GM23248 (cell line): ENCODE results near the gene LPIN1. TPM values are rescaled to one million over a fixed set of nuclear protein-coding genes. Genes with fewer than 3 reads are reported as not detected.

Source experiments
- DNase-seq: peaks from one replicate; pipeline ENCODE4 v3.0.0-alpha.2; 2015
- H2AFZ ChIP-seq: fragments of 200-600 bp; sonication (generic); 2 replicates; pipeline ENCODE4 v1.6.1; 2016; ENCODE audit warnings: antibody characterized with exemption
- H3F3A ChIP-seq: fragments of 200-600 bp; sonication (generic); 2 replicates; pipeline ENCODE4 v1.6.1; 2016; ENCODE audit warnings: mild to moderate bottlenecking, antibody characterized with exemption, mixed run types; ENCODE audit not compliant: insufficient read depth
- H3K27ac ChIP-seq: fragments of 200-600 bp; sonication (generic); 2 replicates; pipeline ENCODE4 v1.5.1; 2016; ENCODE audit warnings: mild to moderate bottlenecking
- H3K27me3 ChIP-seq: fragments of 200-600 bp; sonication (generic); replicated peaks from 2 replicates; pipeline ENCODE4 v1.6.1; 2016; ENCODE audit warnings: mild to moderate bottlenecking; ENCODE audit not compliant: insufficient read depth
- H3K36me3 ChIP-seq: fragments of 200-600 bp; sonication (generic); 2 replicates; pipeline ENCODE4 v1.6.1; 2016; ENCODE audit warnings: low read depth, mild to moderate bottlenecking
- H3K4me1 ChIP-seq: fragments of 200-600 bp; sonication (generic); 2 replicates; pipeline ENCODE4 v1.6.1; 2016; ENCODE audit warnings: mild to moderate bottlenecking; ENCODE audit not compliant: insufficient read depth
- H3K4me2 ChIP-seq: fragments of 200-600 bp; sonication (generic); one replicate; pipeline ENCODE4 v1.6.1; 2016; ENCODE audit warnings: mild to moderate bottlenecking; ENCODE audit not compliant: unreplicated experiment
- H3K4me3 ChIP-seq: fragments of 200-600 bp; sonication (generic); 2 replicates; pipeline ENCODE4 v1.5.1; 2016; ENCODE audit warnings: mild to moderate bottlenecking
- H3K79me2 ChIP-seq: fragments of 200-600 bp; sonication (generic); 2 replicates; pipeline ENCODE4 v1.6.1; 2016; ENCODE audit warnings: mild to moderate bottlenecking; ENCODE audit not compliant: insufficient read depth
- H3K9ac ChIP-seq: fragments of 200-600 bp; sonication (generic); 2 replicates; pipeline ENCODE4 v1.6.1; 2016; ENCODE audit warnings: mild to moderate bottlenecking
- H3K9me2 ChIP-seq: fragments of 200-600 bp; sonication (generic); 2 replicates; pipeline ENCODE4 v1.6.1; 2016; ENCODE audit warnings: mixed run types, mild to moderate bottlenecking, moderate library complexity; ENCODE audit not compliant: insufficient read depth
- H3K9me3 ChIP-seq: fragments of 200-600 bp; sonication (generic); one replicate; pipeline ENCODE4 v1.6.1; 2017; ENCODE audit warnings: low read depth
- H4K20me1 ChIP-seq: fragments of 200-600 bp; sonication (generic); 2 replicates; pipeline ENCODE4 v1.6.0; 2016; ENCODE audit not compliant: insufficient read depth
- EZH2 ChIP-seq: fragments of 200-600 bp; sonication (generic); IDR thresholded peaks from 2 replicates; pipeline ENCODE4 v1.6.1; 2018; ENCODE audit warnings: antibody characterized with exemption, mild to moderate bottlenecking; ENCODE audit not compliant: insufficient read depth, poor library complexity, severe bottlenecking
- EZH2phosphoT487 ChIP-seq: fragments of 200-600 bp; sonication (generic); IDR thresholded peaks from 2 replicates; pipeline ENCODE4 v1.6.1; 2018; ENCODE audit warnings: antibody characterized with exemption, moderate library complexity, mild to moderate bottlenecking, low read depth; ENCODE audit not compliant: insufficient read depth
- WGBS, 2 experiments: methylation state at CpG; one replicate each; pipeline ENCODE4 v1.1.6; 2015 to 2017; ENCODE audit warnings: low lambda C conversion rate in 2 of 2, low coverage in 1 of 2; ENCODE audit errors: missing lambda C conversion rate in 2 of 2; 5-methylcytosine and 5-hydroxymethylcytosine counted together
- in situ Hi-C: fragments of 300-500 bp; cut with MboI; formaldehyde crosslinking; loops from 2 replicates; pipeline ENCODE4 v1.15.0; 2020
- polyA plus RNA-seq: library from polyadenylated mRNA; unstranded; fragments of >200 nt; fragmentation: Nextera tagmentation; extraction: Ambion mirVana; gene quantifications from 2 replicates; pipeline ENCODE4 v1.2.1, GENCODE V29; 2016
- total RNA-seq: library from RNA; depleted of rRNA; stranded (reverse); fragments of >200 nt; shearing (Covaris generic); gene quantifications from 2 replicates; pipeline ENCODE4 v1.2.3, GENCODE V29; 2014

Gene LPIN1
- total and polyA plus RNA-seq, 2 experiments from 2014 or later = 11.2 to 12.6 TPM

DNA sequence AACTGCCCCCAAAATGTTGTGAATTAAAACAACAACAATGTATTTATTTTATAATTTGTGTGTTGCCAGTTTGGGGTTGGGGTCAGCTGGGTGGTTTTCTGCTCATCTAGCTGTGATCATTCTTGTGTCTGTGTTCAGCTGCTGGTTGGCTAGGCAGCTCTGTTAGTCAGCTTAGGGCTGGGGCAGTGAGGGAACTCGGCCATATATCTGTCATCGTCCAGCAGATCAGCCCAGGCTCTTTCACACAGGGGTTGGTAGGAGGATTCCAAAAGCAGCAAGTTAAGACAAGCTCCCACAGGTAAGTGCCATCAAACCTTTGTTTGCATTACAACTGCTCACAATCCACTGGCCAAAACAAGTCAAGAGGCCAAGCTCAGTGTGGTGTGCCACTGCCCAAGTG is 121.5 kb downstream of the LPIN1 start:
- H3K9me3 ChIP-seq = no peaks in the 10 kb centered on the region
- H3K9me2 ChIP-seq = no peaks in the 10 kb centered on the region
- H3K79me2 ChIP-seq = no peaks in the 10 kb centered on the region
- in situ Hi-C loops = no loop called here
- no peaks in the 10 kb centered on the region for H3K36me3 ChIP-seq
- no peak overlapping the region for H3K27ac ChIP-seq
- H3K27me3 ChIP-seq = peaks cover 6% of the 10 kb centered on the region; the same call in 1 of the 2 replicates
- H3K4me3 ChIP-seq = no peak overlapping the region
- H2AFZ ChIP-seq = no peak overlapping the region
- H3K4me2 ChIP-seq = no peak overlapping the region
- no peaks in the 10 kb centered on the region for H3K4me1 ChIP-seq
- no peak overlapping the region for H3K9ac ChIP-seq
- no peak for DNase-seq
- TF ChIP-seq EZH2 (no peak), EZH2phosphoT487 (no peak)
- WGBS, 2 experiments = 70 to 80% methylated on average over 2 of the region's 2 CpGs
- H4K20me1 ChIP-seq = no peaks in the 10 kb centered on the region
- no peaks in the 10 kb centered on the region for H3F3A ChIP-seq

DNA sequence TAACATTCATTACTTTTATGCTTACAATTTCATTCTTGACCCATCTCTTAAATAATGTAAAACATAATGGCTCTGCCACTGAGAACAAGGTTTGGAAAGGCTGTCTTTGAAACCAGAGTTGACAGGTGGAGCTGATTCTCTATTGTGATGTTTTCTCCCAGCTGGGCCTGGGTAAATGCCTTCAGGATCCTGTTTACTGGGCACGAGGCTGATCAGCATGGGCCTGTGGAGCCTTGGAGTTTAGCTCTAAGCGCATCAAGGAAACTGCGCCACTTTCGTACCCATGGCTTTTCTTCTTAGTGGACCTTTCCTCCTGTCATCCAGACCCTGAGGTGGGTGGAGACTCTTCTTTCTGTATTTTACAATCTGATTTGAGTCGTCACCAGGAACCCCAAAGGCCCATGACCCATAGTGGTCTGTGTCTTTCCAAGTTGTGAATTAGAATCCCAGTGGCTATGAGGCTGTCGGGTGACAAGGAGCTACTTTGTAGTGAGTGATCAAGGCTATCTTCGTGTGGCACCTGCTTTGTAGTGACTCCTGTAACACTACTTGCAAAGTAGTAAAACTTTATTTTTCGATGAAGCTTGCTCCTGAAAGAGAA is 123.1 kb downstream of the LPIN1 start:
- Histone ChIP-seq H4K20me1 (no peaks in the 10 kb centered on the region), H3F3A (no peaks in the 10 kb centered on the region), H3K27ac (no peak overlapping the region), H3K9me3 (no peaks in the 10 kb centered on the region), H3K4me3 (no peak overlapping the region), H2AFZ (no peak overlapping the region), H3K9me2 (no peaks in the 10 kb centered on the region), H3K4me2 (no peak overlapping the region), H3K36me3 (no peaks in the 10 kb centered on the region), H3K4me1 (0 out of 2 replicates have a peak, but pooled peaks cover 4% of the 10 kb centered on the region), H3K27me3 (peaks cover 6% of the 10 kb centered on the region; the same call in 1 of the 2 replicates), H3K79me2 (no peaks in the 10 kb centered on the region), H3K9ac (no peak overlapping the region)
- in situ Hi-C loops = no loop called here
- TF ChIP-seq EZH2phosphoT487 (no peak), EZH2 (no peak)
- 82 to 85% methylated on average over 8 of the region's 8 CpGs for WGBS, 2 experiments
- no peak for DNase-seq

DNA sequence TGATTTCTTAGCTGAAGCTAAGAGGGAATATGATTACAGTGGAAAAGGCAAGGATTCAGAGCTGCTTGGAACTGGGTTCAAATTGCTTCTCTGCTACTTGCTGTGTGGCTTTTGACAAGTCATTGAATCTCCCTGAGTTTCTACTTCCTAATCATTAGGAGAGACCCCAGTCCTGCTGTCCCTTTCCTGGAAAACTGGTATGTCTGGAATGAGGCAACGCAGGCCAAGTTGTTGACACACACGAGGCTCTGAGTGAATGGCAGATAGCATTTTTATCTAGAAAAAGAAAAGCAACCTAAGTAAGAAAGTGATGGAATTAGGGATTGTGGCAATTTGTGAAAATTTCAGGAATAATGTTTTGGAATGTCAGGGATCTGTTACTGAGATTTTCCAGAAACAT is 123.6 kb downstream of the LPIN1 start:
- 0 out of 2 replicates have a peak, but pooled peaks cover 4% of the 10 kb centered on the region for H3K4me1 ChIP-seq
- no peaks in the 10 kb centered on the region for H3F3A ChIP-seq
- no peaks in the 10 kb centered on the region for H3K36me3 ChIP-seq
- no peaks in the 10 kb centered on the region for H3K9me3 ChIP-seq
- WGBS, 2 experiments = 64 to 72% methylated on average over 2 of the region's 2 CpGs
- TF ChIP-seq EZH2phosphoT487 (no peak), EZH2 (no peak)
- no peaks in the 10 kb centered on the region for H3K9me2 ChIP-seq
- H2AFZ ChIP-seq = no peak overlapping the region
- no peaks in the 10 kb centered on the region for H3K79me2 ChIP-seq
- peaks cover 6% of the 10 kb centered on the region; the same call in 1 of the 2 replicates for H3K27me3 ChIP-seq
- in situ Hi-C loops = no loop called here
- H4K20me1 ChIP-seq = no peaks in the 10 kb centered on the region
- no peak overlapping the region for H3K9ac ChIP-seq
- H3K4me3 ChIP-seq = no peak overlapping the region
- DNase-seq = no peak
- no peak overlapping the region for H3K4me2 ChIP-seq
- no peak overlapping the region for H3K27ac ChIP-seq

DNA sequence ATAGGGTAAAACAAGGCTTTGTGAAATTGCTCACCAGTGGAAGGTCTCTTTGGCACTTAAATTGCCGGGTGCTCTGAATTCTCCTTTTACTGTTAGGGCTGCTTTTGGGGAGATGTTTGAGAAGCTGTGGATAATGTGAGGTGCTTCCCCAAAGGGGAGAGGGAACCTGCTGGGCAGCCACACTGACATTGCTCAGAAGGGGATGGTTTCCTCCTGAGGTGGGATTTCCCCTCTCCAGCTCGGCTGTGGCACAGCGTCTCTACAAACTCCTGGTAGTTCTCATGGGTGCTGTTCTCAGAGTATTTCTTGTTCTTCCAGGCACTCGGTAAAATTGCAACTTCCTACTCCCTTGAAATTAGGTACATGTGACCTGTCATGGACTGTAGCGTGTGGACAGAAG is 124.2 kb downstream of the LPIN1 start:
- H3K9me2 ChIP-seq = no peaks in the 10 kb centered on the region
- no peaks in the 10 kb centered on the region for H3K36me3 ChIP-seq
- no peak overlapping the region for H3K4me3 ChIP-seq
- H3K27ac ChIP-seq = no peak overlapping the region
- no peak overlapping the region for H3K9ac ChIP-seq
- no peaks in the 10 kb centered on the region for H3K79me2 ChIP-seq
- TF ChIP-seq EZH2 (no peak), EZH2phosphoT487 (no peak)
- H3K4me2 ChIP-seq = no peak overlapping the region
- WGBS, 2 experiments = 82 to 89% methylated on average over 5 of the region's 5 CpGs
- H3K27me3 ChIP-seq = peaks cover 6% of the 10 kb centered on the region; the same call in 1 of the 2 replicates
- H3K4me1 ChIP-seq = 0 out of 2 replicates have a peak, but pooled peaks cover 4% of the 10 kb centered on the region
- no peak for DNase-seq
- no peak overlapping the region for H2AFZ ChIP-seq
- no peaks in the 10 kb centered on the region for H4K20me1 ChIP-seq
- in situ Hi-C loops = no loop called here
- H3K9me3 ChIP-seq = no peaks in the 10 kb centered on the region
- H3F3A ChIP-seq = no peaks in the 10 kb centered on the region
